ENCODE measurements around the gene IFIT3.
A peak's percentile ranks its signal among the peaks of the same experiment; 100 is the strongest.

Gene IFIT3

GRCh38 chr10:89335226-89335625, 7.4 kb downstream of the IFIT3 start:
- Histone ChIP-seq H3K4me1 (ENCODE audit: control insufficient read depth in 2 of 2, insufficient read depth in 1 of 2, low read depth in 1 of 2, low read length in 2 of 2) (peaks cover 10 to 14% of the 10 kb centered on the region in 2 donors), H2AK5ac (ENCODE audit: low read depth, low read length) (no peak overlapping the region), H3K18ac (ENCODE audit: low read length) (no peak overlapping the region), H3K27me3 (ENCODE audit: control insufficient read depth in 3 of 3, insufficient read depth in 3 of 3, low read depth in 1 of 3, low read length in 3 of 3) (no peaks in the 10 kb centered on the region), H2AFZ (ENCODE audit: low read length) (no peak overlapping the region), H3K27ac (replicated peaks; ENCODE audit: low read length) (no peak overlapping the region), H3K36me3 (replicated peaks in 1 of 2; ENCODE audit: control insufficient read depth in 2 of 2, insufficient read depth in 2 of 2, low read length in 2 of 2) (no peaks in the 10 kb centered on the region), H4K91ac (ENCODE audit: low read depth, low read length, poor library complexity) (no peak overlapping the region), H2BK12ac (ENCODE audit: low read length) (no peak overlapping the region), H3K14ac (ENCODE audit: low read length) (no peak overlapping the region), H3K23ac (ENCODE audit: low read depth, low read length, poor library complexity) (no peak overlapping the region), H2BK15ac (ENCODE audit: low read length) (no peak overlapping the region), H4K8ac (ENCODE audit: low read depth, low read length) (no peak overlapping the region), H2BK5ac (ENCODE audit: low read length) (no peak overlapping the region), H3K4me3 (ENCODE audit: low read length in 2 of 2) (no peak overlapping the region), H3K4me2 (ENCODE audit: insufficient read depth, low read length, poor library complexity, severe bottlenecking) (no peak overlapping the region), H3K9me3 (replicated peaks in 1 of 2; ENCODE audit: control insufficient read depth in 2 of 2, insufficient read depth in 1 of 2, low read depth in 1 of 2, low read length in 2 of 2) (no peaks in the 10 kb centered on the region), H3K9ac (ENCODE audit: low read depth, low read length, poor library complexity) (no peak overlapping the region), H2BK120ac (ENCODE audit: low read depth, low read length) (no peak overlapping the region), H3K79me1 (ENCODE audit: low read depth, low read length) (no peaks in the 10 kb centered on the region), H3K4ac (ENCODE audit: low read length) (no peak overlapping the region)
- WGBS, 2 donors (ENCODE audit: extremely low coverage in 2 of 2, insufficient read length in 2 of 2, insufficient replicate concordance in 1 of 2), result no CpG with 5 or more reads among the region's 3 CpGs
- no peak for DNase-seq (ENCODE audit: low spot score)

GRCh38 chr10:89336241-89336640, 8.4 kb downstream of the IFIT3 start:
- Histone ChIP-seq H2BK120ac (ENCODE audit: low read depth, low read length) (no peak overlapping the region), H2AK5ac (ENCODE audit: low read depth, low read length) (no peak overlapping the region), H3K79me1 (ENCODE audit: low read depth, low read length) (no peaks in the 10 kb centered on the region), H2BK15ac (ENCODE audit: low read length) (no peak overlapping the region), H3K9me3 (replicated peaks in 1 of 2; ENCODE audit: control insufficient read depth in 2 of 2, insufficient read depth in 1 of 2, low read depth in 1 of 2, low read length in 2 of 2) (no peaks in the 10 kb centered on the region), H3K9ac (ENCODE audit: low read depth, low read length, poor library complexity) (no peak overlapping the region), H3K18ac (ENCODE audit: low read length) (no peak overlapping the region), H3K27me3 (ENCODE audit: control insufficient read depth in 3 of 3, insufficient read depth in 3 of 3, low read depth in 1 of 3, low read length in 3 of 3) (no peaks in the 10 kb centered on the region), H2BK5ac (ENCODE audit: low read length) (no peak overlapping the region), H3K4me2 (ENCODE audit: insufficient read depth, low read length, poor library complexity, severe bottlenecking) (no peak overlapping the region), H3K23ac (ENCODE audit: low read depth, low read length, poor library complexity) (no peak overlapping the region), H3K27ac (replicated peaks; ENCODE audit: low read length) (no peak overlapping the region), H4K91ac (ENCODE audit: low read depth, low read length, poor library complexity) (no peak overlapping the region), H3K4me3 (ENCODE audit: low read length in 2 of 2) (no peak overlapping the region), H3K4me1 (ENCODE audit: control insufficient read depth in 2 of 2, insufficient read depth in 1 of 2, low read depth in 1 of 2, low read length in 2 of 2) (peaks cover 9 to 14% of the 10 kb centered on the region in 2 donors), H4K8ac (ENCODE audit: low read depth, low read length) (no peak overlapping the region), H3K36me3 (replicated peaks in 1 of 2; ENCODE audit: control insufficient read depth in 2 of 2, insufficient read depth in 2 of 2, low read length in 2 of 2) (no peaks in the 10 kb centered on the region), H2AFZ (ENCODE audit: low read length) (no peak overlapping the region), H3K14ac (ENCODE audit: low read length) (no peak overlapping the region), H2BK12ac (ENCODE audit: low read length) (no peak overlapping the region), H3K4ac (ENCODE audit: low read length) (no peak overlapping the region)
- DNase-seq (ENCODE audit: low spot score), result no peak
- no CpG with 5 or more reads among the region's 3 CpGs for WGBS, 2 donors (ENCODE audit: extremely low coverage in 2 of 2, insufficient read length in 2 of 2, insufficient replicate concordance in 1 of 2)

GRCh38 chr10:89337484-89337883, 9.7 kb downstream of the IFIT3 start:
- H2BK15ac ChIP-seq (ENCODE audit: low read length), result no peak overlapping the region
- H3K9me3 ChIP-seq (replicated peaks in 1 of 2; ENCODE audit: control insufficient read depth in 2 of 2, insufficient read depth in 1 of 2, low read depth in 1 of 2, low read length in 2 of 2), result no peaks in the 10 kb centered on the region
- no peak overlapping the region for H3K4ac ChIP-seq (ENCODE audit: low read length)
- H4K91ac ChIP-seq (ENCODE audit: low read depth, low read length, poor library complexity), result no peak overlapping the region
- H4K8ac ChIP-seq (ENCODE audit: low read depth, low read length), result no peak overlapping the region
- H3K79me1 ChIP-seq (ENCODE audit: low read depth, low read length), result no peaks in the 10 kb centered on the region
- no peak overlapping the region for H3K9ac ChIP-seq (ENCODE audit: low read depth, low read length, poor library complexity)
- H3K27me3 ChIP-seq (ENCODE audit: control insufficient read depth in 3 of 3, insufficient read depth in 3 of 3, low read depth in 1 of 3, low read length in 3 of 3), result no peaks in the 10 kb centered on the region
- no peak overlapping the region for H3K18ac ChIP-seq (ENCODE audit: low read length)
- H3K23ac ChIP-seq (ENCODE audit: low read depth, low read length, poor library complexity), result no peak overlapping the region
- H3K14ac ChIP-seq (ENCODE audit: low read length), result no peak overlapping the region
- H3K4me2 ChIP-seq (ENCODE audit: insufficient read depth, low read length, poor library complexity, severe bottlenecking), result no peak overlapping the region
- H2BK12ac ChIP-seq (ENCODE audit: low read length), result peak overlapping the region; percentile 14
- WGBS, 2 donors (ENCODE audit: extremely low coverage in 2 of 2, insufficient read length in 2 of 2, insufficient replicate concordance in 1 of 2), result no CpG with 5 or more reads among the region's 6 CpGs
- H2AFZ ChIP-seq (ENCODE audit: low read length), result no peak overlapping the region
- no peaks in the 10 kb centered on the region for H3K36me3 ChIP-seq (replicated peaks in 1 of 2; ENCODE audit: control insufficient read depth in 2 of 2, insufficient read depth in 2 of 2, low read length in 2 of 2)
- H3K4me1 ChIP-seq (ENCODE audit: control insufficient read depth in 2 of 2, insufficient read depth in 1 of 2, low read depth in 1 of 2, low read length in 2 of 2), result peaks cover 12 to 20% of the 10 kb centered on the region in 2 donors
- no peak overlapping the region for H3K4me3 ChIP-seq (ENCODE audit: low read length in 2 of 2)
- no peak for DNase-seq (ENCODE audit: low spot score)
- H2BK120ac ChIP-seq (ENCODE audit: low read depth, low read length), result no peak overlapping the region
- H2BK5ac ChIP-seq (ENCODE audit: low read length), result no peak overlapping the region
- no peak overlapping the region for H3K27ac ChIP-seq (replicated peaks; ENCODE audit: low read length)
- no peak overlapping the region for H2AK5ac ChIP-seq (ENCODE audit: low read depth, low read length)

- no peak overlapping the region for H3K4me2 ChIP-seq (ENCODE audit: insufficient read depth, low read length, poor library complexity, severe bottlenecking)
- no peak overlapping the region for H2BK120ac ChIP-seq (ENCODE audit: low read depth, low read length)
- H3K27me3 ChIP-seq (ENCODE audit: control insufficient read depth in 3 of 3, insufficient read depth in 3 of 3, low read depth in 1 of 3, low read length in 3 of 3), result no peaks in the 10 kb centered on the region
- H2BK5ac ChIP-seq (ENCODE audit: low read length), result no peak overlapping the region
- H3K27ac ChIP-seq (replicated peaks; ENCODE audit: low read length), result no peak overlapping the region
- no peak overlapping the region for H3K23ac ChIP-seq (ENCODE audit: low read depth, low read length, poor library complexity)
- DNase-seq (ENCODE audit: low spot score), result no peak
- H3K4me3 ChIP-seq (ENCODE audit: low read length in 2 of 2), result no peak overlapping the region
- no peaks in the 10 kb centered on the region for H3K36me3 ChIP-seq (replicated peaks in 1 of 2; ENCODE audit: control insufficient read depth in 2 of 2, insufficient read depth in 2 of 2, low read length in 2 of 2)
- no peak overlapping the region for H2AK5ac ChIP-seq (ENCODE audit: low read depth, low read length)
- no peak overlapping the region for H3K9ac ChIP-seq (ENCODE audit: low read depth, low read length, poor library complexity)
- H2AFZ ChIP-seq (ENCODE audit: low read length), result no peak overlapping the region
- H3K4me1 ChIP-seq (ENCODE audit: control insufficient read depth in 2 of 2, insufficient read depth in 1 of 2, low read depth in 1 of 2, low read length in 2 of 2), result peaks cover 14 to 16% of the 10 kb centered on the region in 2 donors
- H2BK12ac ChIP-seq (ENCODE audit: low read length), result no peak overlapping the region
- H3K18ac ChIP-seq (ENCODE audit: low read length), result no peak overlapping the region
- H3K14ac ChIP-seq (ENCODE audit: low read length), result no peak overlapping the region
- no peaks in the 10 kb centered on the region for H3K79me1 ChIP-seq (ENCODE audit: low read depth, low read length)
- H2BK15ac ChIP-seq (ENCODE audit: low read length), result no peak overlapping the region
- H3K4ac ChIP-seq (ENCODE audit: low read length), result no peak overlapping the region
- no peak overlapping the region for H4K91ac ChIP-seq (ENCODE audit: low read depth, low read length, poor library complexity)
- no CpG with 5 or more reads among the region's 3 CpGs for WGBS, 2 donors (ENCODE audit: extremely low coverage in 2 of 2, insufficient read length in 2 of 2, insufficient replicate concordance in 1 of 2)
- no peak overlapping the region for H4K8ac ChIP-seq (ENCODE audit: low read depth, low read length)
- no peaks in the 10 kb centered on the region for H3K9me3 ChIP-seq (replicated peaks in 1 of 2; ENCODE audit: control insufficient read depth in 2 of 2, insufficient read depth in 1 of 2, low read depth in 1 of 2, low read length in 2 of 2)
Observed at GRCh38 chr10:89338713-89339112, 10.9 kb downstream of the IFIT3 start.

Data from neuronal stem cell (in vitro differentiated cells).